ENCODE data around the gene EFEMP2. TPM values are rescaled to one million over a fixed set of nuclear protein-coding genes. Genes with fewer than 3 reads are reported as not detected.

The EFEMP2 gene
- total RNA-seq, 1 donor from 2014 or later: 310 TPM

DNA sequence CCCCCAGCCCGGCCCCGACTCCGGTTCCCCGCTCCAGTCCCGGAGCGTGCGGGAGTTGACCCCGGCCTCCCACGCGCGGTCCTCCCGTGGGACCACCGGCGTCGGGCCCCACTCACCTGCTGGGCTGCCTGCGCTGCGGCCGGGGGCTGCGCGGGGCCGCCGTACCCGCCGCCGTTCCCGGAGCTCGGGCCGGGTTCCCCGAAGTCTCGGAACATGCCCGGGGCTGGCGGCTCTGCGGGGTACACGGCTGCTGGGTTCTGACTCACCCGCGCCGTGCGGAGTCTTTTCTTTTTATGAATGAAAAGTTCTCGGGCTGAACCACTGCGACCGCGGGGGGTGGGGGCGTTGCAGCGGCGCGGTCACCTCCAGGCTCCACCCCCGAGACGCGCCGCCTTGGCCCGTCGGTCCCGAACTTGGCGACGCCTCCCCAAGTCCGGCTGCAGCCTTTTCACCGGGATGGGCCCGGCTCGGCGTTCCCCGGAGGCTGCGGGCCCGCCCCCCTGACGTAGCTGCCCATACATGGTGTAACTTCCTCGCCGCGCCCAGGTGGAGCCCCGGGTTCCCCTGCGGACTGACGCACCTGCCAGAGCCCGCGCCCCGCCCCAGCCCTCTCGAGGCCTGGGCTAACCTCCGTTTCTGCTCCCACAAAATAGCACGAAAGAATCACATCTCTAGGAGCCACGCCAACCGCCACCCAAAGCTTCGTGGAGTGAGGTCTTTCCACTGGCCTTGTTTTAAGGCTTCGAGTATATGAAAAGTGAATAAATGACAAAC lies 27.7 kb upstream of the EFEMP2 start, which contains the start of gene FOSL1:
Gene FOSL1 (minus strand): TSS at position 264 of the 774 bp plus-strand sequence. CDS start 49 bp downstream, at position 215.
- no peak for DNase-seq (ENCODE audit: low spot score)
- TF ChIP-seq, protein P1, sequence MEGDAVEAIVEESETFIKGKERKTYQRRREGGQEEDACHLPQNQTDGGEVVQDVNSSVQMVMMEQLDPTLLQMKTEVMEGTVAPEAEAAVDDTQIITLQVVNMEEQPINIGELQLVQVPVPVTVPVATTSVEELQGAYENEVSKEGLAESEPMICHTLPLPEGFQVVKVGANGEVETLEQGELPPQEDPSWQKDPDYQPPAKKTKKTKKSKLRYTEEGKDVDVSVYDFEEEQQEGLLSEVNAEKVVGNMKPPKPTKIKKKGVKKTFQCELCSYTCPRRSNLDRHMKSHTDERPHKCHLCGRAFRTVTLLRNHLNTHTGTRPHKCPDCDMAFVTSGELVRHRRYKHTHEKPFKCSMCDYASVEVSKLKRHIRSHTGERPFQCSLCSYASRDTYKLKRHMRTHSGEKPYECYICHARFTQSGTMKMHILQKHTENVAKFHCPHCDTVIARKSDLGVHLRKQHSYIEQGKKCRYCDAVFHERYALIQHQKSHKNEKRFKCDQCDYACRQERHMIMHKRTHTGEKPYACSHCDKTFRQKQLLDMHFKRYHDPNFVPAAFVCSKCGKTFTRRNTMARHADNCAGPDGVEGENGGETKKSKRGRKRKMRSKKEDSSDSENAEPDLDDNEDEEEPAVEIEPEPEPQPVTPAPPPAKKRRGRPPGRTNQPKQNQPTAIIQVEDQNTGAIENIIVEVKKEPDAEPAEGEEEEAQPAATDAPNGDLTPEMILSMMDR (IDR thresholded peaks at IDR 0.05): no peak
- no peaks in the 10 kb centered on the region for H3K9me3 Mint-ChIP-seq (ENCODE audit: low read depth)
- H3K27me3 Mint-ChIP-seq (ENCODE audit: low read depth): no peaks in the 10 kb centered on the region
- H3K4me1 Mint-ChIP-seq (ENCODE audit: low read depth): peaks cover 47% of the 10 kb centered on the region
- H3K36me3 Mint-ChIP-seq (ENCODE audit: low read depth): no peaks in the 10 kb centered on the region
- H3K4me3 Mint-ChIP-seq (ENCODE audit: unreplicated experiment): peak within 1 kb of the TSS; percentile 79
- peak within 1 kb of the TSS; percentile 82 for H3K27ac Mint-ChIP-seq (ENCODE audit: unreplicated experiment)

DNA sequence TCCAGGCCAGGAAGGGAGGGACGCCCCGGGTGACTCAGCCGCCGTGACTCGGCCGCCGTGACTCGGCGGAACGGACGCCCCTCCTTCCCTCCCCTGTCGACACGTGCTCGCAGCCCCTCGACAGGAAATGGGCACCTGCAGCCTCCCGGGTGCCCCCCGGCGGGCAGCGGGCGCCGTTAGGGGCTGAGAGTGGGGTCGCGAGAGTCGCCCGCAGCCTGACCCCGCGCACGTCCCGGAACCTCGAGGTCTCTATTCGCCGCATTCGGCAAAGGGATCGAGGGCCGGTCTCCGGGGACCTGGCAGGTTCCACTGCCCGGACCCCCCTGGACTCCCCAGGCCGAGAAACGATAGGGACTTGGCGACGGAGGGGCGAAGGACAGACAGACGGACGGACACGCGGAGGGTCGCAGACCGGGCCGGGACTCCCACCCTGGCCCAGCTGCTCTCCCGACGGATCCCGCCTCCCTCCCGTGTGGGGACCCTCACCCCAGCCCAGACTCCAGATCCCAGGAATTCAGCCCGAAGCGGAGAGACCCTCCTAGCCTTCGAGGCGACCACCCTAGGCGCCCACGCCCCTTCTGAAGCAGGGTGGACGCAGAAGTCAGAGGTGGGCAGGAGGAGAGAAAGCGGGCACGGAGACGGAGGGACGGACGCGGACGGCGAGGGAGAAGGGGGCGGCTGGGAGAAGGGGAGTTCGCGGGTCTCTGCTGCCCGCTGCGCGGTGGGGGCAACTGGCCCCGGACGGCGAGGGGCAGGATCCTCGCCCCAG lies 26.9 kb upstream of the EFEMP2 start:
- DNase-seq (ENCODE audit: low spot score): no peak
- peak overlapping the region; percentile 79 for H3K4me3 Mint-ChIP-seq (ENCODE audit: unreplicated experiment)
- H3K27me3 Mint-ChIP-seq (ENCODE audit: low read depth): no peaks in the 10 kb centered on the region
- no peaks in the 10 kb centered on the region for H3K36me3 Mint-ChIP-seq (ENCODE audit: low read depth)
- TF ChIP-seq, protein P1 (IDR thresholded peaks at IDR 0.05): peak; percentile 15
- peak overlapping the region; percentile 82 for H3K27ac Mint-ChIP-seq (ENCODE audit: unreplicated experiment)
- H3K9me3 Mint-ChIP-seq (ENCODE audit: low read depth): no peaks in the 10 kb centered on the region
- peaks cover 47% of the 10 kb centered on the region for H3K4me1 Mint-ChIP-seq (ENCODE audit: low read depth)

DNA sequence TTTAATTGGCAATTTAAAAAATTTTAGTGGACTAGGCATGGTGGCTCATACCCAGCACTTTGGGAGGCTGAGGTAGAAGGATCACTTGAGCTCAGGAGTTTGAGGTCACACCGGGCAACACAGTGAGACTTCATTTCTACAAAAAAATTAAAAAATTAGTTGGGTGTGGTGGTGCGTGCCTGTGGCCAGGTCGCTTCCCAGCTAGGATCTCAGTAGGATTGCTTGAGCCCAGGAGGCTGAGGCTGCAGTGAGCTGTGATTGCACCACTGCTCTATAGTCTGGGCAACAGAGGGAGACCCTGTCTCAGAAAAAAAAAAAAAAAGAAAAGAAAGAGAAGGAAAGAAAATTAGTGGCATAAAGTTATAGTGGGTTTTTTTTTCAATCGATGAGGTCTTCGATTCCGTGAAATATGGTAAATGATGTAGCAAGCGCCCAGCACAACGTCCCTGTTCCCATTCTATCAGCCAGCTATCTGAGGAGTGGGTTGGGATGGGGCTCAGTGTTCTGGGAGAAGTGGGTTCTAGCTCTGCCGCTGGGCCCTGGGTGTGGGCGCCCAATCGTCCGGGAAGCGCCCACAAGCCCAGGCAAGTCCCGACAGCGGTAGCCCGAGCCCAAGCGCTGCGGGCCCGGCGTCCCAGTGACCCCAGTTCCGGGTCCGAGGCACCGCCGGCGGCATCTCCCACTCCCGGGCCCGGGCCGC lies 26.2 kb upstream of the EFEMP2 start:
- TF ChIP-seq, protein P1 (IDR thresholded peaks at IDR 0.05): no peak
- Mint-ChIP-seq H3K27me3 (ENCODE audit: low read depth) (no peaks in the 10 kb centered on the region), H3K4me1 (ENCODE audit: low read depth) (peaks cover 42% of the 10 kb centered on the region), H3K27ac (ENCODE audit: unreplicated experiment) (peak overlapping the region; percentile 93), H3K9me3 (ENCODE audit: low read depth) (no peaks in the 10 kb centered on the region), H3K4me3 (ENCODE audit: unreplicated experiment) (peak overlapping the region; percentile 79), H3K36me3 (ENCODE audit: low read depth) (no peaks in the 10 kb centered on the region)
- DNase-seq (ENCODE audit: low spot score): no peak

GRCh38 chr11:65897020-65897471 lies 24.4 kb upstream of the EFEMP2 start:
- TF ChIP-seq, protein P1 (IDR thresholded peaks at IDR 0.05): no peak
- H3K4me1 Mint-ChIP-seq (ENCODE audit: low read depth): peaks cover 36% of the 10 kb centered on the region
- no peak for DNase-seq (ENCODE audit: low spot score)
- H3K27ac Mint-ChIP-seq (ENCODE audit: unreplicated experiment): no peak overlapping the region
- peaks cover 3% of the 10 kb centered on the region for H3K36me3 Mint-ChIP-seq (ENCODE audit: low read depth)
- no peak overlapping the region for H3K4me3 Mint-ChIP-seq (ENCODE audit: unreplicated experiment)
- H3K9me3 Mint-ChIP-seq (ENCODE audit: low read depth): no peaks in the 10 kb centered on the region
- H3K27me3 Mint-ChIP-seq (ENCODE audit: low read depth): no peaks in the 10 kb centered on the region
